Naive B cell (primary cell): ENCODE data around the gene PLEKHO2. TPM values are rescaled to one million over a fixed set of nuclear protein-coding genes. Genes with fewer than 3 reads are reported as not detected.
"Not testable (repeated sequence)": the region's sequence is repeated elsewhere in the genome, so short reads cannot be mapped to it uniquely, and the experiment has no call there.

Experiments
- ATAC-seq, 2 donors: fragments of 150-1000 bp; cut with Tn5 transposase; 2 replicates each; pipeline ENCODE4 v1.10.0; 2021; ENCODE audit warnings: low read depth in 2 of 2, mild to moderate bottlenecking in 2 of 2, moderate library complexity in 2 of 2
- DNase-seq: peaks from one replicate; pipeline ENCODE4 v3.0.0; 2022
- H3K27ac Mint-ChIP-seq, 6 donors: one replicate each; pipeline ENCODE4 v1.8.0; 2020 to 2022; ENCODE audit warnings: mild to moderate bottlenecking in 6 of 6, mixed read lengths in 6 of 6, moderate library complexity in 5 of 6, inconsistent platforms in 2 of 6
- H3K27me3 Mint-ChIP-seq, 3 donors: one replicate each; pipeline ENCODE4 v1.8.0; 2021 to 2022; ENCODE audit warnings: mixed read lengths in 3 of 3, mild to moderate bottlenecking in 1 of 3
- H3K36me3 Mint-ChIP-seq, 2 donors: one replicate each; pipeline ENCODE4 v1.8.0; 2020 to 2022; ENCODE audit warnings: mixed read lengths in 2 of 2, inconsistent platforms in 1 of 2, mild to moderate bottlenecking in 1 of 2
- H3K4me1 Mint-ChIP-seq, 3 donors: one replicate each; pipeline ENCODE4 v1.8.0; 2020 to 2022; ENCODE audit warnings: mixed read lengths in 3 of 3, inconsistent platforms in 1 of 3, mild to moderate bottlenecking in 1 of 3, moderate library complexity in 1 of 3
- H3K4me3 Mint-ChIP-seq, 8 donors: one replicate each; pipeline ENCODE4 v1.8.0; 2020 to 2022; ENCODE audit warnings: mild to moderate bottlenecking in 8 of 8, mixed read lengths in 8 of 8, moderate library complexity in 8 of 8, inconsistent platforms in 2 of 8
- H3K9me3 Mint-ChIP-seq, 7 donors: one replicate each; pipeline ENCODE4 v1.8.0; 2020 to 2022; ENCODE audit warnings: mixed read lengths in 7 of 7, mild to moderate bottlenecking in 5 of 7, inconsistent platforms in 2 of 7, moderate library complexity in 1 of 7
- polyA plus RNA-seq, 6 donors: library from polyadenylated mRNA; unstranded; fragments of 300-500 nt; fragmentation: Illumina TruSeq; gene quantifications; one replicate each; pipeline ENCODE4 v1.2.3, GENCODE V29; 2021; ENCODE audit warnings: low read depth in 6 of 6

The PLEKHO2 gene
- polyA plus RNA-seq, 6 donors from 2014 or later = 9.7 to 20.7 (median 14.4) TPM

DNA sequence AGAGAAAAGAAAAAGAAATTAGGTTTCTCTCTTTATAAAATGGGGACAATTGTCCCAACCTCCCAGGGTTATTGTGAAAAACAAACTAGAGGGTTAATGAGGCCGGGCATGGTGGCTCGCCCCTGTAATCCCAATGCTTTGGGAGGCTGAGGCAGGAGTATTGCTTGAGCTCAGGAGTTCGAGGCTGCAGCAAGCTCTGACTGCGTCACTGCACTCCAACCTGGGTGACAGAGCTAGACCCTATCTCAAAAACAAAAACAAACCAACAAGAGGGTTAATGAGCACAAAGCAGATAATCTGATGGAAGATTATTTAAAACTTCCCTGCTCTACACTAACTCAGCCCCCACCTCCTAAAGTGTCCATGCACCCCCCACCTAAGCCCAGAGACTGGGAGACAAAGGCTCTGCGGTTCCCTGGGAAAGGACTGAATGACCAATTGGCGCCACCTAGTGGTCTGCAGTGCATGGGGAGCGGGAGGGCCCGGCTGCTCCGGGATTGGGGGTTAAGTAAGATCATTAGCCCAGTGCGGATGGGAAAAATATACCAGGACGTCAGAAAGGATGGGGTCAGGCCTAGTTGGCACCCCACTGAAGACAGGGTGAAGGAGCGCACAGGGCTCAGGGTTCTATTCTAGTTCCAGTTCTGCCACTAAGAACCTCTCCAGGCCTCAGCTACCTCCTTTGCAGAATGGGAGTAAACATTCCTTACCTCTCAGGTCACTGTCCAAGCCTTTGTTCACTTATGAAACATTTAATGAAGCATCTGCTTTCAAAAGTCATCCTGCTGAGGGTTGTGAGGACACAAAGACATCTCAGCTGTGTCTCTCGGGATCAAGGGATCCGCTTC lies 31.8 kb upstream of the PLEKHO2 start:
- peak overlapping the region in 1 of 8 donors; percentile 12 for H3K4me3 Mint-ChIP-seq
- no peaks in the 10 kb centered on the region for H3K9me3 Mint-ChIP-seq
- peaks cover 2 to 24% (median 18%) of the 10 kb centered on the region in 3 donors for H3K4me1 Mint-ChIP-seq
- peak; percentile 74 to 80 for ATAC-seq
- H3K27ac Mint-ChIP-seq = peak overlapping the region in 2 of 6 donors; percentile 65 to 75
- peaks cover 0 to 9% (median 7%) of the 10 kb centered on the region in 3 donors for H3K27me3 Mint-ChIP-seq
- H3K36me3 Mint-ChIP-seq = no peaks in the 10 kb centered on the region
- peak; percentile 51 for DNase-seq

DNA sequence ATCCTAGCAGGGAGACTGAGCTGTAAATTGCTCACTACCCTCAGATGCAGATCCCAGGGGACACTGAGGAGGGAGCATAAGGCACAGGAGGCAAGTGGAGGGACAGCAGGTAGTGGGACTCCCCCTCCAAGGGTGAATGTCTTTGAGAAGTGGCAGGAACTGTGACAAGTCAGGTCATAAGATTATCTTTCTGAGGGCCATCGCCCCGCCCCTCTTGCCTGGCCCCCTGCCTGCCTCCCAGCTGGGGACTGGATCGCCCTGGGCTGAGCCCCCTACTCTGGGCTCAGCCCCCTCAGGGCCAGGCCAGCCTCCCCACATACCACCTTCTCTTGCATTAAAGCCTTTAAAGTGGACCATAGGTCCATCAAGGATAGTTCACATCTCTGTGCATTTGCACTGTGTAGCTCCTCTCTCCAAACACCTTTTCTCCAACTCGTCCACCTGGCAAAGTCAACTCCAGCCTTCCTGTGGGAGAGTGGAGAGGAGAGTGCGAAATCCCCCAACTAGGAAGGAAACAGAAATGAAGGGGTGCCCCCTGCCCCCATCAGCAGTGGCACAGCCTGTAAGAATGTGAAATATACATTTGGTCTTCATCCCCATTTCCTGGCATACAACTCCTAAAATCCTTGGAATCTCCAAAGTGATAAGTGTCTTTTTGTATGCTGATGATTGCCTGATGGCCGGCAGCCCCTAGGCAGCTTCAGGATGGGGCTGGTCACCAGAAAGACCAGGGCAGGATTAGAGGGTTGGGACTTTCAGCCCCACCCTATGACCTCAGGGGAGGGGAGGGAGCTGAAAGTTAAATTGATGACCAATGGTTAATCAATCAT lies 31.0 kb upstream of the PLEKHO2 start:
- Mint-ChIP-seq H3K27me3 (peaks cover 0 to 9% (median 7%) of the 10 kb centered on the region in 3 donors), H3K4me3 (no peak overlapping the region), H3K9me3 (no peaks in the 10 kb centered on the region), H3K27ac (peak overlapping the region in 1 of 6 donors; percentile 65), H3K4me1 (peaks cover 2 to 24% (median 18%) of the 10 kb centered on the region in 3 donors), H3K36me3 (no peaks in the 10 kb centered on the region)
- no peak for ATAC-seq
- DNase-seq = no peak

GRCh38 chr15:64813075-64813474 lies 28.6 kb upstream of the PLEKHO2 start:
- Mint-ChIP-seq H3K4me3 (peak overlapping the region in 1 of 8 donors; percentile 23), H3K4me1 (peaks cover 2 to 24% (median 14%) of the 10 kb centered on the region in 3 donors), H3K9me3 (no peaks in the 10 kb centered on the region), H3K27ac (peak overlapping the region in 1 of 6 donors; percentile 51), H3K27me3 (peaks cover 0 to 9% (median 0%) of the 10 kb centered on the region in 3 donors), H3K36me3 (no peaks in the 10 kb centered on the region)
- no peak for ATAC-seq
- DNase-seq = no peak

GRCh38 chr15:64814283-64814682 lies 27.4 kb upstream of the PLEKHO2 start:
- not testable (repeated sequence) for H3K27ac Mint-ChIP-seq

DNA sequence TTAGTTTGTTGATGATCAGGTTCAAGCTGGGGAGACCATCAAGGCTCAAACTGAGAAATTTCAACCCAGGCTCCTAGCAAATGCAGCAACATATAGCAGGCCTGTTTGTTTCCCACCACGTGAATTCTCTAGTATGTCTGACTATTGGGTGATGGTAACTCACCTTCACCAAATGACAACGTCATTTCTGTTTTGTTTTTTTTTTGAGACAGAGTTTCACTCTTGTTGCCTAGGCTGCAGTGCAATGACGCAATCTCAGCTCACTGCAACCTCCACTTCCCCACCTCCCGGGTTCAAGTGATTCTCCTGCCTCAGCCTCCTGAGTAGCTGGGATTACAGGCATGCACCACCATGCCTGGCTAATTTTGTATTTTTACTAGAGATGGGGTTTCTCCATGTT lies 26.8 kb upstream of the PLEKHO2 start:
- peaks cover 2 to 21% (median 11%) of the 10 kb centered on the region in 3 donors for H3K4me1 Mint-ChIP-seq
- not testable (repeated sequence) for H3K27ac Mint-ChIP-seq, ATAC-seq, DNase-seq, H3K36me3 Mint-ChIP-seq, H3K27me3 Mint-ChIP-seq, H3K9me3 Mint-ChIP-seq, H3K4me3 Mint-ChIP-seq

More at GRCh38 chr15:64814283-64814682, 27.4 kb upstream of the PLEKHO2 start:
- peaks cover 2 to 24% (median 14%) of the 10 kb centered on the region in 3 donors for H3K4me1 Mint-ChIP-seq
- not testable (repeated sequence) for DNase-seq, H3K27me3 Mint-ChIP-seq, H3K4me3 Mint-ChIP-seq, ATAC-seq, H3K9me3 Mint-ChIP-seq, H3K36me3 Mint-ChIP-seq

DNA sequence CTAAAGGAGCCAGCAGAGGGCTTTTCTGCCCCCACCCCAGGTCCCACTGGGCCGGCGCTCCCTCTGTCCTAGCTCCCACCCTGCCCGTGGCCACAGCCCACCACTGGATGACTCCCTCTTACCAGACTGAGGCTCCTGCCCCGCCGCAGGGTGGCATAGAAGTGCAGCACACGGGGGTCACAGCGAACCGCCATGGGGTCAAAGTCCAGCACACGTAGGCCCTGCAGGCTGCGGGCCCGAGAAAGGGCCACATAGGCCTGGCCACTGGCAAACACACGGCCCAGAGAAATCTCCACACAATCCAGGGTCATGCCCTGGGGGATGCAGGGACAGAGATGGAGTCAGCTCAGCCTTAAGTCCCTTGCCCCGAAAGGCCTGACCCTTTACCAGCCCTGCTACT lies 25.3 kb upstream of the PLEKHO2 start:
- Mint-ChIP-seq H3K27me3 (no peaks in the 10 kb centered on the region), H3K9me3 (no peaks in the 10 kb centered on the region), H3K4me3 (no peak overlapping the region), H3K36me3 (no peaks in the 10 kb centered on the region), H3K4me1 (peaks cover 4 to 18% (median 10%) of the 10 kb centered on the region in 3 donors), H3K27ac (no peak overlapping the region)
- ATAC-seq (no peak), DNase-seq (no peak)

DNA sequence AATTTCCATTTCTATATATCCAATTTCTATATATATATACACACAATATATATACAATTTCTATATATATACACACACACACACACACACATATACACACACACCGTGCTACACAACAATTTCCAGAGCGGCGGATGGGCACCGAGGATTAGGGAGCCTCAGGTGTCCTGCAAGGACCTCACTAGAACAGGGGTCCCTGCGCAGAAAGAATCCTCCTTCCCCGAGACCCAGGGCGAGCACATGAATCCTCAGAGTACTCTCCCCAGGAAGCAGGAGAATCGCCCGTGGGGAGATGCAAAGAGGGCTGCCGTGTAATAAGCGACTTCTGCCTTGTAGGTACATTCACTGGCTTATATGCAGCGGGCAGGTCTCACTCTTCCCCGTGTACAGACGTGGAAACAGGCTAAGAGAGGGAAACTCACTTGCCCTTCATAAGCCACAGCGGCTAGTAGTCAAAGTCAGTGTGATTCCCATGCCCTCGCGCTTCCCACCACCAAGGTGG lies 16.7 kb upstream of the PLEKHO2 start:
- Mint-ChIP-seq H3K36me3 (no peaks in the 10 kb centered on the region), H3K27me3 (peaks cover 8 to 12% (median 12%) of the 10 kb centered on the region in 3 donors), H3K4me1 (peaks cover 24 to 33% (median 32%) of the 10 kb centered on the region in 3 donors), H3K9me3 (no peaks in the 10 kb centered on the region), H3K27ac (peak overlapping the region in 2 of 6 donors; percentile 8 to 30), H3K4me3 (peak overlapping the region; percentile 81 to 95 (median 90))
- ATAC-seq (peak in 1 of 2 donors; percentile 6), DNase-seq (peak; percentile 23)

DNA sequence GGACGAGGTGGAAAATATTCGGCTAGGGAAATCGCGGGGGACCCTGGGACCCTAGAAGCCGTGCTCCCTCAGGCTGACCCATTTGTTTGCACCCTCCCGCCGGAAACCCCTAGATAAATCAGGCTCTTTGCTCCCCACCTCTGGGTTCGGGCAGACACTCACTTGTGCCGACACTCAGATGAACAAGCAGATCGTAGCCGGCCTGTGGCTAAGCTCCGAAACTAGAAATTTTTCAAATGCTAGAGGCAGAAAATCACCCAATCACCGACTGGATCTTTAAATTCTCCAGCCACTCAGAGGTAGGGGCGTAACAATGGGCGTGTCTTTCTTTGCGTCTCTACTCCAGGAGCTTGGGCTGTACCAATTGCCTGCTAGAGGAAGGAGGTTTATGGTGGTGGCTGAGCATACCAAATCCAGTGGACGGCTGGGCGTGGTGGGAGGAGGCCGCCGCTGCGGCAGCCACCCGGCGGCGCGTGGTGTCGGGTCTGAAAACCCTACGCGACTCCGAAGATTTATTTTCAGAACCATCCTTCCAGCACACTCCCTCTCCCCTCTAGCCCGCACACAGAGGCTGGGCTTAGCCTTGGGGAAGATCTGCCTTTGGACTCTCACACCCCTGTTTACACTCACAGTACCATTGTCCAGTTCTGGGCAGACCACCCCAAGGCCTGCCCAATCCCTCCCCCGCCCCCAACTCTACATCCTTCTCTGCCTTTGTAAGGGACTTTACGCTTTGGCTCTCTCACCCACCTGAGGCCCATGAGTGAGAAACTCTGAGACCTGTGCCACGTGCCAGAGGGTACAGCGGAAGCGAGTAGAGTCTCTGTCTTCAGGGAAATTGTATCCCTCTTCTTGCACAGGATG lies 16.1 kb upstream of the PLEKHO2 start, which contains the start of gene PIF1:
Gene PIF1 (minus strand): TSS at position 217 of the 864 bp plus-strand sequence. CDS start 1,312 bp downstream, outside the sequence.
- no peaks in the 10 kb centered on the region for H3K36me3 Mint-ChIP-seq
- ATAC-seq (peak; percentile 95), DNase-seq (peak; percentile 89)
- H3K4me1 Mint-ChIP-seq = peaks cover 24 to 33% (median 31%) of the 10 kb centered on the region in 3 donors
- peak within 1 kb of the TSS in 5 of 6 donors; percentile 24 to 85 (median 73) for H3K27ac Mint-ChIP-seq
- H3K27me3 Mint-ChIP-seq = peaks cover 8 to 12% (median 12%) of the 10 kb centered on the region in 3 donors
- H3K9me3 Mint-ChIP-seq = no peaks in the 10 kb centered on the region
- H3K4me3 Mint-ChIP-seq = peak within 1 kb of the TSS; percentile 81 to 95 (median 90)

DNA sequence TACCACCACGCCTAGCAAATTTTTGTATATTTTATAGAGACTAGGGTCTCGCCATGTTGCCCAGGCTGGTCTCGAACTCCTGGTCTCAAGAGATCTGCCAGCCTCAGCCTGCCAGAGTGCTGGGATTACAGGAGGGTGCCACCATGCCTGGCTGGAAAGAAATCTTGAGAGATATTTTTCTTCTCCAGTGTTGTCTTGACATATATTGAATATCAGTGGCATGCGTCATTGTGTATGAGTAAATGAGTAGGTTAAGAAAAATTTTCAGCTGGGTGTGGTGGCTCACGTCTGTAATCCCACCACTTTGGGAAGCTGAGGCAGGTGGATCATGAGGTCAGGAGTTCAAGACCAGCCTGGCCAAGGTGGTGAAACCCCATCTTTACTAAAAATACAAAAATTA lies 12.7 kb upstream of the PLEKHO2 start:
- H3K9me3 Mint-ChIP-seq = no peaks in the 10 kb centered on the region
- H3K4me3 Mint-ChIP-seq = no peak overlapping the region
- H3K27me3 Mint-ChIP-seq = peaks cover 0 to 4% (median 0%) of the 10 kb centered on the region in 3 donors
- no peaks in the 10 kb centered on the region for H3K36me3 Mint-ChIP-seq
- DNase-seq (no peak), ATAC-seq (no peak)
- no peak overlapping the region for H3K27ac Mint-ChIP-seq
- peaks cover 17 to 21% (median 18%) of the 10 kb centered on the region in 3 donors for H3K4me1 Mint-ChIP-seq

DNA sequence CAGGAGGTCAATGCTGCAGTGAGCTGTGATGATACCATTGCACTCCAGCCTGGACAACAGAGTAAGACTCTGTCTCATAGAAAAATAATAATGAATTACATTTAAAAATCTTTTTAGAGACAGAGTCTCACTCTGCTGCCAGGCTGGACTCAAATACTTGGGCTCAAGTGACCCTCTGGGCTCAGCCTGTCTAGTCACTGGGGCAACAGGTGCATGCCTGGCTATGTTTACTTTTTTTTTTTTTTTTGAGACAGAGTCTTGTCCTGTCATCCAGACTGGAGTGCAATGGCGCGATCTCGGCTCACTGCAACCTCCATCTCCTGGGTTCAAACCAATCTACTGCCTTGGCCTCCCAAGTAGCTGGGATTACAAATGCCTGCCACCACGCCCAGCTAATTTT lies 8.0 kb upstream of the PLEKHO2 start:
- H3K27ac Mint-ChIP-seq = no peak overlapping the region
- no peak for ATAC-seq
- peak overlapping the region in 1 of 8 donors; percentile 40 for H3K4me3 Mint-ChIP-seq
- DNase-seq = no peak
- peaks cover 19 to 23% (median 22%) of the 10 kb centered on the region in 3 donors for H3K4me1 Mint-ChIP-seq
- H3K9me3 Mint-ChIP-seq = peaks cover 0 to 2% (median 0%) of the 10 kb centered on the region in 7 donors
- no peaks in the 10 kb centered on the region for H3K27me3 Mint-ChIP-seq
- no peaks in the 10 kb centered on the region for H3K36me3 Mint-ChIP-seq

GRCh38 chr15:64836023-64836536 lies 5.6 kb upstream of the PLEKHO2 start:
- Mint-ChIP-seq H3K36me3 (no peaks in the 10 kb centered on the region), H3K27me3 (no peaks in the 10 kb centered on the region), H3K9me3 (peaks cover 0 to 2% (median 0%) of the 10 kb centered on the region in 7 donors), H3K4me1 (peaks cover 30 to 34% (median 32%) of the 10 kb centered on the region in 3 donors), H3K27ac (peak overlapping the region in 4 of 6 donors; percentile 7 to 89 (median 52)), H3K4me3 (peak overlapping the region; percentile 15 to 78 (median 60))
- DNase-seq (no peak), ATAC-seq (no peak)

DNA sequence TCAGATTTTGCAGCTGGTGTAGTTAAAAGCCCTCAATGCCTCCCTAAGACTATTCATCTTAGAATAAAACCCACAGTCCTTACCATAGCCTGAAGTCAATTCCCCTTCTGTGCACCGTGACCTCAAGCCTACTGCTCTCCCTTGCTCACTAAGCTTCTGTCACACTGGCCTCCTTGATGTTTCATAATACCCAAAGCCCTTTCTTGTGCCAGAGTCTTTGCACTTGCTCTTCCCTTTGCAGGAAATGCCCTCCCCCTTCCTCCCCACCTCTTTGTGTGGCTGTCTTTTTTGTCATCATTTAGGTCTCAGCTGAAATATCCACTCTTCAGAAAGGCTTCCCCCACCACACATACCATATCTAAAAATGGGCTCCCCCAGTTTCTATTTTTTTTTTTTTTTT lies 4.2 kb upstream of the PLEKHO2 start:
- H3K4me3 Mint-ChIP-seq = no peak overlapping the region
- no peak for ATAC-seq
- H3K9me3 Mint-ChIP-seq = peaks cover 0 to 2% (median 0%) of the 10 kb centered on the region in 7 donors
- H3K27ac Mint-ChIP-seq = peak overlapping the region in 1 of 6 donors; percentile 47
- no peaks in the 10 kb centered on the region for H3K36me3 Mint-ChIP-seq
- no peaks in the 10 kb centered on the region for H3K27me3 Mint-ChIP-seq
- peaks cover 35 to 39% (median 37%) of the 10 kb centered on the region in 3 donors for H3K4me1 Mint-ChIP-seq
- DNase-seq = no peak
